HUES64 (cell line): ENCODE measurements around the gene TMEM255A.

Experiments used
- H3K27ac ChIP-seq: 2 replicates; pipeline ENCODE4 v1.7.0; 2013; ENCODE audit warnings: low read depth, low read length, inconsistent platforms
- H3K27me3 ChIP-seq: 2 replicates; pipeline ENCODE4 v1.6.1; 2013; ENCODE audit warnings: mild to moderate bottlenecking, low read length; ENCODE audit not compliant: insufficient read depth
- H3K36me3 ChIP-seq: 2 replicates; pipeline ENCODE4 v1.6.1; 2013; ENCODE audit warnings: mild to moderate bottlenecking, low read length; ENCODE audit not compliant: insufficient read depth
- H3K4me1 ChIP-seq: 2 replicates; pipeline ENCODE4 v1.6.1; 2013; ENCODE audit warnings: mild to moderate bottlenecking, low read length, moderate library complexity; ENCODE audit not compliant: insufficient read depth
- H3K4me3 ChIP-seq: 2 replicates; pipeline ENCODE4 v1.5.1; 2013; ENCODE audit warnings: mild to moderate bottlenecking, low read length, moderate library complexity
- H3K9ac ChIP-seq: 2 replicates; pipeline ENCODE4 v1.6.1; 2013; ENCODE audit warnings: mild to moderate bottlenecking, low read depth, low read length
- H3K9me3 ChIP-seq: 2 replicates; pipeline ENCODE4 v1.6.1; 2013; ENCODE audit warnings: low read depth, low read length; ENCODE audit not compliant: insufficient read depth
- WGBS: fragments of 150-250, 120-280 bp; methylation state at CpG from one replicate; pipeline ENCODE4 v1.1.7; 2013; ENCODE audit warnings: missing lambda C conversion rate; 5-methylcytosine and 5-hydroxymethylcytosine counted together

Gene TMEM255A

GRCh38 chrX:120331116-120331515 is 19.9 kb upstream of the TMEM255A start:
- 83% methylated on average over 1 of the region's 2 CpGs for WGBS
- H3K9me3 ChIP-seq, result 0 out of 2 replicates have a peak, but pooled peaks cover 4% of the 10 kb centered on the region
- peaks cover 12% of the 10 kb centered on the region for H3K4me1 ChIP-seq
- no peak overlapping the region for H3K27ac ChIP-seq
- no peaks in the 10 kb centered on the region for H3K36me3 ChIP-seq
- no peaks in the 10 kb centered on the region for H3K27me3 ChIP-seq
- no peak overlapping the region for H3K4me3 ChIP-seq
- H3K9ac ChIP-seq, result no peak overlapping the region

GRCh38 chrX:120321520-120322281 is 10.4 kb upstream of the TMEM255A start:
- H3K4me3 ChIP-seq, result no peak overlapping the region
- H3K36me3 ChIP-seq, result no peaks in the 10 kb centered on the region
- H3K4me1 ChIP-seq, result no peaks in the 10 kb centered on the region
- H3K27ac ChIP-seq, result no peak overlapping the region
- H3K9me3 ChIP-seq, result no peaks in the 10 kb centered on the region
- H3K27me3 ChIP-seq, result peaks cover 11% of the 10 kb centered on the region; the same call in 1 of the 2 replicates
- WGBS, result 64% methylated on average over 4 of the region's 4 CpGs
- H3K9ac ChIP-seq, result no peak overlapping the region

- WGBS, result 83% methylated on average over 2 of the region's 4 CpGs
- Histone ChIP-seq H3K4me1 (no peaks in the 10 kb centered on the region), H3K27me3 (peaks cover 35% of the 10 kb centered on the region), H3K9ac (no peak overlapping the region), H3K27ac (no peak overlapping the region), H3K4me3 (no peak overlapping the region), H3K36me3 (no peaks in the 10 kb centered on the region), H3K9me3 (no peaks in the 10 kb centered on the region)
These were observed 7.2 kb upstream of the TMEM255A start for GRCh38 chrX:120318411-120318810.

- Histone ChIP-seq H3K4me3 (no peak overlapping the region), H3K27me3 (peaks cover 52% of the 10 kb centered on the region), H3K9me3 (no peaks in the 10 kb centered on the region), H3K36me3 (no peaks in the 10 kb centered on the region), H3K4me1 (no peaks in the 10 kb centered on the region), H3K9ac (no peak overlapping the region), H3K27ac (no peak overlapping the region)
- WGBS, result 86% methylated on average over 4 of the region's 5 CpGs
These were observed 5.5 kb upstream of the TMEM255A start for GRCh38 chrX:120316587-120317283.

- no peak overlapping the region for H3K9ac ChIP-seq
- H3K4me1 ChIP-seq, result no peaks in the 10 kb centered on the region
- H3K36me3 ChIP-seq, result no peaks in the 10 kb centered on the region
- H3K27me3 ChIP-seq, result peaks cover 61% of the 10 kb centered on the region
- 78% methylated on average over 2 of the region's 4 CpGs for WGBS
- no peak overlapping the region for H3K4me3 ChIP-seq
- H3K27ac ChIP-seq, result no peak overlapping the region
- no peaks in the 10 kb centered on the region for H3K9me3 ChIP-seq
These were observed 4.5 kb upstream of the TMEM255A start for GRCh38 chrX:120315776-120316175.

GRCh38 chrX:120311727-120312063 is 434 bp upstream of the TMEM255A start:
- peak overlapping the region; percentile 64; the same call in 1 of the 2 replicates for H3K4me3 ChIP-seq
- H3K9ac ChIP-seq, result no peak overlapping the region
- no peaks in the 10 kb centered on the region for H3K9me3 ChIP-seq
- WGBS, result 69% methylated on average over 4 of the region's 4 CpGs
- H3K27me3 ChIP-seq, result peaks cover 90% of the 10 kb centered on the region
- no peak overlapping the region for H3K27ac ChIP-seq
- peaks cover 10% of the 10 kb centered on the region; the same call in 1 of the 2 replicates for H3K4me1 ChIP-seq
- no peaks in the 10 kb centered on the region for H3K36me3 ChIP-seq

GRCh38 chrX:120309873-120310705 is 1.2 kb downstream of the TMEM255A start:
- H3K4me1 ChIP-seq, result peaks cover 21% of the 10 kb centered on the region
- no peak overlapping the region for H3K27ac ChIP-seq
- no peaks in the 10 kb centered on the region for H3K36me3 ChIP-seq
- peaks cover 98% of the 10 kb centered on the region for H3K27me3 ChIP-seq
- WGBS, result under 1% methylated on average over 28 of the region's 32 CpGs
- peak overlapping the region; percentile 64 for H3K4me3 ChIP-seq
- H3K9ac ChIP-seq, result 0 out of 2 replicates have a peak overlapping the region, but pooled peaks have one; percentile 25
- H3K9me3 ChIP-seq, result no peaks in the 10 kb centered on the region

- Histone ChIP-seq H3K9me3 (no peaks in the 10 kb centered on the region), H3K4me1 (peaks cover 22% of the 10 kb centered on the region), H3K36me3 (no peaks in the 10 kb centered on the region), H3K9ac (0 out of 2 replicates have a peak overlapping the region, but pooled peaks have one; percentile 25), H3K4me3 (peak overlapping the region; percentile 64), H3K27me3 (peaks cover 98% of the 10 kb centered on the region), H3K27ac (no peak overlapping the region)
- 1% methylated on average over 32 of the region's 52 CpGs for WGBS
These were observed 2.0 kb downstream of the TMEM255A start for GRCh38 chrX:120308959-120309872.

GRCh38 chrX:120308558-120308957 is 2.7 kb downstream of the TMEM255A start:
- no peaks in the 10 kb centered on the region for H3K36me3 ChIP-seq
- H3K9ac ChIP-seq, result no peak overlapping the region
- peaks cover 98% of the 10 kb centered on the region for H3K27me3 ChIP-seq
- H3K27ac ChIP-seq, result no peak overlapping the region
- H3K4me1 ChIP-seq, result peaks cover 22% of the 10 kb centered on the region
- peak overlapping the region; percentile 64 for H3K4me3 ChIP-seq
- WGBS, result 0% methylated on average over 9 of the region's 12 CpGs
- no peaks in the 10 kb centered on the region for H3K9me3 ChIP-seq

- Histone ChIP-seq H3K9me3 (no peaks in the 10 kb centered on the region), H3K4me3 (no peak overlapping the region), H3K4me1 (peaks cover 31% of the 10 kb centered on the region), H3K27ac (no peak overlapping the region), H3K9ac (no peak overlapping the region), H3K27me3 (peaks cover 85% of the 10 kb centered on the region), H3K36me3 (no peaks in the 10 kb centered on the region)
- 38% methylated on average over 1 of the region's 2 CpGs for WGBS
These were observed 4.6 kb downstream of the TMEM255A start for GRCh38 chrX:120306630-120307029.
